A549 (cell line): ENCODE measurements around the gene GNG7. TPM values are rescaled to one million over a fixed set of nuclear protein-coding genes. Genes with fewer than 3 reads are reported as not detected.

Experiments
- ATAC-seq, 2 experiments: fragments of 200-7000 bp in 1 of 2; fragments of >200 bp in 1 of 2; cut with Nextera tagmentation in 1 of 2; cut with Tn5 transposase in 1 of 2; 3 replicates each; pipeline versions ENCODE4 v1.8.0 to v1.9.1; 2018 to 2020; ENCODE audit warnings: mild to moderate bottlenecking in 1 of 2, moderate library complexity in 1 of 2
- CTCF ChIA-PET: fragments of 300-600 bp; sonication (Branson Sonifier 250); formaldehyde crosslinking; extraction: SDS; loops from one replicate; lab custom pipeline; 2021; ENCODE audit warnings: antibody characterized with exemption, inconsistent platforms; lab: Yijun Ruan, JAX
- POLR2A ChIA-PET: fragments of 350-600 bp; formaldehyde crosslinking; extraction: SDS; loops from one replicate; lab custom pipeline; 2021; ENCODE audit warnings: antibody characterized with exemption, inconsistent platforms; lab: Yijun Ruan, JAX
- DNase-seq, 2 experiments: peaks; one replicate each; pipeline versions ENCODE4 v3.0.0 to v3.0.0-alpha.2; 2011 to 2016; ENCODE audit warnings: low read depth in 1 of 2, low spot score in 1 of 2
- FAIRE-seq: peaks from 2 replicates; lab custom pipeline; 2011; peaks lifted over from hg19 to GRCh38; lab: Jason Lieb, UNC
- H3K27ac ChIP-seq, 2 experiments: fragments of >200 bp; sonication (Bioruptor Twin); formaldehyde crosslinking; 3 replicates each; pipeline ENCODE4 v1.5.1; 2016 to 2017
- H3K4me1 ChIP-seq: fragments of >200 bp; sonication (Bioruptor Twin); formaldehyde crosslinking; 3 replicates; pipeline ENCODE4 v1.6.1; 2016
- H3K4me2 ChIP-seq: fragments of >200 bp; sonication (Bioruptor Twin); formaldehyde crosslinking; 3 replicates; pipeline ENCODE4 v1.6.1; 2016
- H3K4me3 ChIP-seq: fragments of >200 bp; sonication (Bioruptor Twin); formaldehyde crosslinking; 3 replicates; pipeline ENCODE4 v1.5.1; 2016
- H3K9me3 ChIP-seq: fragments of >200 bp; sonication (Bioruptor Twin); formaldehyde crosslinking; 3 replicates; pipeline ENCODE4 v1.6.1; 2016
- CBX8 ChIP-seq: fragments of 200-600 bp; sonication (generic); IDR thresholded peaks from 2 replicates; pipeline ENCODE4 v1.6.1; 2016
- CHD2 ChIP-seq: fragments of 150-350 bp; IDR thresholded peaks from 2 replicates; pipeline ENCODE4 v1.6.1; 2014; ENCODE audit warnings: low read length; ENCODE audit not compliant: partially characterized antibody
- EHMT2 ChIP-seq: fragments of 200-600 bp; sonication (generic); IDR thresholded peaks from 2 replicates; pipeline ENCODE4 v1.6.1; 2016; ENCODE audit warnings: antibody characterized with exemption, low read depth, mild to moderate bottlenecking, moderate library complexity
- EP300 ChIP-seq, 2 experiments: fragments of >200 bp; sonication (Bioruptor Twin); formaldehyde crosslinking; IDR thresholded peaks; 2 replicates in 1 of 2; 3 replicates in 1 of 2; pipeline ENCODE4 v1.6.1; 2016 to 2017
- ESRRA ChIP-seq: fragments of 150-350 bp; IDR thresholded peaks from 2 replicates; pipeline ENCODE4 v1.6.1; 2014; ENCODE audit warnings: mild to moderate bottlenecking, low read length, borderline replicate concordance
- FOSB ChIP-seq: fragments of 250-450 bp; sonication (Bioruptor Pico); IDR thresholded peaks from 2 replicates; pipeline ENCODE4 v1.5.0; 2020; ENCODE audit warnings: mild to moderate bottlenecking, moderate library complexity
- FOSL2 ChIP-seq, 2 experiments: fragments of 450-650 bp in 1 of 2; fragments of >200 bp in 1 of 2; sonication (Bioruptor Twin) in 1 of 2; formaldehyde crosslinking; IDR thresholded peaks; 2 replicates each; pipeline versions ENCODE4 v1.5.0 to v1.6.1; 2016 to 2020; ENCODE audit warnings: mild to moderate bottlenecking in 1 of 2, moderate library complexity in 1 of 2
- HEYL ChIP-seq: fragments of 250-450 bp; sonication (Bioruptor Pico); IDR thresholded peaks from 2 replicates; pipeline ENCODE4 v1.8.0; 2021; ENCODE audit warnings: mild to moderate bottlenecking, moderate library complexity
- HOXA7 ChIP-seq: fragments of 250-450 bp; sonication (Bioruptor Pico); IDR thresholded peaks from 2 replicates; pipeline ENCODE4 v1.5.0; 2020; ENCODE audit warnings: mild to moderate bottlenecking, moderate library complexity
- HOXB5 ChIP-seq: fragments of 250-450 bp; sonication (Bioruptor Pico); IDR thresholded peaks from 2 replicates; pipeline ENCODE4 v1.5.0; 2020; ENCODE audit warnings: mild to moderate bottlenecking, moderate library complexity
- JUN ChIP-seq, 2 experiments: fragments of >200 bp; sonication (Bioruptor Twin); formaldehyde crosslinking; IDR thresholded peaks; 2 replicates in 1 of 2; 3 replicates in 1 of 2; pipeline ENCODE4 v1.6.1; 2016 to 2017
- MAZ ChIP-seq: fragments of 150-350 bp; IDR thresholded peaks from 2 replicates; pipeline ENCODE4 v1.6.1; 2014; ENCODE audit warnings: antibody characterized with exemption, low read depth, low read length, borderline replicate concordance
- MYC ChIP-seq: IDR thresholded peaks from 2 replicates; pipeline ENCODE4 v1.6.1; 2012; ENCODE audit warnings: mild to moderate bottlenecking, inconsistent platforms, low read length, improper control_type of control experiment, borderline replicate concordance
- NFE2L2 ChIP-seq: fragments of 150-350 bp; conservative IDR thresholded peaks from 2 replicates; pipeline ENCODE4 v1.6.1; 2014; ENCODE audit warnings: low read length
- NPAS2 ChIP-seq: fragments of 250-450 bp; sonication (Bioruptor Pico); IDR thresholded peaks from 2 replicates; pipeline ENCODE4 v1.8.0; 2022; ENCODE audit warnings: mild to moderate bottlenecking, moderate library complexity, borderline replicate concordance
- POLR2A ChIP-seq: IDR thresholded peaks from 2 replicates; pipeline ENCODE4 v1.6.1; 2012; ENCODE audit warnings: mild to moderate bottlenecking, low read length
- POLR2AphosphoS2 ChIP-seq: conservative IDR thresholded peaks from 2 replicates; pipeline ENCODE4 v1.6.1; 2012; ENCODE audit warnings: low read length, improper control_type of control experiment, inconsistent platforms
- RARB ChIP-seq: fragments of 250-450 bp; sonication (Bioruptor Pico); IDR thresholded peaks from 2 replicates; pipeline ENCODE4 v1.8.0; 2021; ENCODE audit warnings: mild to moderate bottlenecking, moderate library complexity
- RNF2 ChIP-seq: fragments of 200-600 bp; sonication (generic); IDR thresholded peaks from 2 replicates; pipeline ENCODE4 v1.6.1; 2016; ENCODE audit warnings: low read depth, mild to moderate bottlenecking, antibody characterized with exemption, moderate library complexity, borderline replicate concordance
- SREBF2 ChIP-seq: fragments of 450-650 bp; IDR thresholded peaks from 2 replicates; pipeline ENCODE4 v1.6.1; 2014; ENCODE audit warnings: mild to moderate bottlenecking, moderate library complexity
- TFCP2L1 ChIP-seq: fragments of 250-450 bp; sonication (Bioruptor Pico); IDR thresholded peaks from 2 replicates; pipeline ENCODE4 v1.5.0; 2021; ENCODE audit warnings: mild to moderate bottlenecking
- ZC3H11A ChIP-seq: fragments of 450-650 bp; IDR thresholded peaks from 2 replicates; pipeline ENCODE4 v1.6.1; 2014; ENCODE audit warnings: antibody characterized with exemption, mild to moderate bottlenecking
- ZFP36 ChIP-seq: fragments of 450-650 bp; IDR thresholded peaks from 2 replicates; pipeline ENCODE4 v1.6.1; 2014; ENCODE audit warnings: borderline replicate concordance; ENCODE audit not compliant: partially characterized antibody
- WGBS: methylation state at CpG from one replicate; pipeline ENCODE4 v1.1.6; 2017; ENCODE audit errors: missing lambda C conversion rate; 5-methylcytosine and 5-hydroxymethylcytosine counted together
- polyA plus RNA-seq, 4 experiments: library from polyadenylated mRNA; depleted of rRNA in 3 of 4; stranded (reverse); fragments of >200 nt; fragmentation: RNase III in 1 of 4; extraction: RNeasy Plus Mini Kit Qiagen cat#74134 plus additional on column Dnase treatment in 1 of 4; gene quantifications; 2 replicates in 3 of 4; 3 replicates in 1 of 4; pipeline ENCODE4 v1.2.3, GENCODE V29; 2011 to 2017
- TF ChIP-seq, protein P1 (sequence below): fragments of >200 bp; sonication (Bioruptor Twin); formaldehyde crosslinking; IDR thresholded peaks from 3 replicates; pipeline ENCODE4 v1.6.1; 2016
- TF ChIP-seq, protein P2 (sequence below): fragments of 250-450 bp; sonication (Bioruptor Pico); IDR thresholded peaks from 2 replicates; pipeline ENCODE4 v1.5.0; 2020; ENCODE audit warnings: low read depth, mild to moderate bottlenecking, moderate library complexity
- TF ChIP-seq, protein P3 (sequence below): fragments of >200 bp; sonication (Bioruptor Twin); formaldehyde crosslinking; IDR thresholded peaks from 3 replicates; pipeline ENCODE4 v1.5.1; 2016

The GNG7 gene
- polyA plus RNA-seq, 2 of the 4 experiments (the other 2 are of a cell fraction) = 0.06 to 0.08 TPM

DNA sequence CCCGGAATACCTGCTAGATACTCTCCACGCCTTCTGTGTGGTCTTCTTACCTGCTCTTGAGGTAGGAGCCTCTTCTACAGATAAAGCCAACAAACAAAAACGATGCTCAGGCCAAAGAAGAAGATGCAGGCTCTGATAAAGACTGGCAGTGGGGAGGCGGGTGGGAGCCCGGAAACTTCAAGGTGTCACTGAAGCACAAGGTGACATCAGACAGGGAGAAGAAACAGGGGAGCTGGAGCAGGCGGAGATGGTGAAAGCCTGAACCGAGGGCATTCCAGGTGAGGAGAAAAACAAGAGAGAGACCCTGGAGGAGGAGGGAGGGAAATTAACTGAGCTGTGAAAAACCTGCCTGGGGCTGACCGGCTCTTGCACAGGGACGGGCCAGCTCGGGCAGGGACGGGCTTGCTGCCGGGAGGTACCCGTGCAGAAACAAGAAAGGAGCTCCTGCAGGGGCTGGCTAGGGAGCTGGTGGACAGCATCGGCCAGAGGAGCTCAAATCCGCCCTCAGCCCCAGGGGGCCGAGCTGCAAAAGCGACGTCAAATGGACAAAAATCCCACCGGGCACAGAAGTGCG lies 19.0 kb downstream of the GNG7 start:
- FAIRE-seq = no peak
- Histone ChIP-seq H3K4me2 (no peak overlapping the region), H3K9me3 (no peaks in the 10 kb centered on the region), H3K4me3 (no peak overlapping the region), H3K4me1 (no peaks in the 10 kb centered on the region), H3K27ac (no peak overlapping the region)
- no peak for ATAC-seq
- ChIA-PET POLR2A (no interaction called here), CTCF (interaction anchor here (0.7 to 2.4 kb wide), 3 partner anchors 10 to 66 kb away, joined by 3 to 9 read pairs (median 3); no protein-coding TSS in a partner anchor)
- no peak for DNase-seq
- TF ChIP-seq NFE2L2 (no peak), NPAS2 (CRISPR knock-in tag) (no peak), RARB (CRISPR knock-in tag) (no peak), ZFP36 (no peak), MYC (no peak), HOXB5 (no peak), SREBF2 (no peak), EHMT2 (no peak)
- TF ChIP-seq, protein P1, sequence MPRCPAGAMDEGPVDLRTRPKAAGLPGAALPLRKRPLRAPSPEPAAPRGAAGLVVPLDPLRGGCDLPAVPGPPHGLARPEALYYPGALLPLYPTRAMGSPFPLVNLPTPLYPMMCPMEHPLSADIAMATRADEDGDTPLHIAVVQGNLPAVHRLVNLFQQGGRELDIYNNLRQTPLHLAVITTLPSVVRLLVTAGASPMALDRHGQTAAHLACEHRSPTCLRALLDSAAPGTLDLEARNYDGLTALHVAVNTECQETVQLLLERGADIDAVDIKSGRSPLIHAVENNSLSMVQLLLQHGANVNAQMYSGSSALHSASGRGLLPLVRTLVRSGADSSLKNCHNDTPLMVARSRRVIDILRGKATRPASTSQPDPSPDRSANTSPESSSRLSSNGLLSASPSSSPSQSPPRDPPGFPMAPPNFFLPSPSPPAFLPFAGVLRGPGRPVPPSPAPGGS = no peak
- TF ChIP-seq, protein P2, sequence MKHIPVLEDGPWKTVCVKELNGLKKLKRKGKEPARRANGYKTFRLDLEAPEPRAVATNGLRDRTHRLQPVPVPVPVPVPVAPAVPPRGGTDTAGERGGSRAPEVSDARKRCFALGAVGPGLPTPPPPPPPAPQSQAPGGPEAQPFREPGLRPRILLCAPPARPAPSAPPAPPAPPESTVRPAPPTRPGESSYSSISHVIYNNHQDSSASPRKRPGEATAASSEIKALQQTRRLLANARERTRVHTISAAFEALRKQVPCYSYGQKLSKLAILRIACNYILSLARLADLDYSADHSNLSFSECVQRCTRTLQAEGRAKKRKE (CRISPR knock-in tag) = no peak
- WGBS = 73% methylated on average over 20 of the region's 20 CpGs

DNA sequence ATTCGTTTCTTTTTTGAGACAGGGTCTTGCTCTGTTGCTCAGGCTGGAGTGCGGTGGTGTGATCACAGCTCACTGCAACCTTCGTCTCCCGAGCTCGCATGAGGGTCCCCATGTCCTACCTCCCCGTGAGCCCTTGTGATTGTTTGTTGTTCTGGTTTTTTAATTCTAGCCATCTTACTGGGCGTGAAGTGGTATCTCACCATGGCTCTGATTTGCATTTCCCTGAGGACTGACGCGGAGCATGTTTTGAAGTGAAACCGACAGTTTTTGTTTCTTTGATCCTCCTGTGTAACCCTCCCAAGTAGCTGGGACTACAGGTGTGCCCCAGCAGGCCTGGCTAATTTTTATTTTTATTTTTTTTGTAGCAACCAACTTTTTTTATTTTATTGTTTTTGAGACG lies 21.7 kb downstream of the GNG7 start:
- DNase-seq = no peak
- ChIA-PET CTCF (interaction anchor here (2.4 kb wide), 1 partner anchor 33 kb away, joined by 9 read pairs; no protein-coding TSS in a partner anchor), POLR2A (no interaction called here)
- Histone ChIP-seq H3K4me1 (no peaks in the 10 kb centered on the region), H3K9me3 (no peaks in the 10 kb centered on the region), H3K27ac (no peak overlapping the region), H3K4me2 (no peak overlapping the region), H3K4me3 (no peak overlapping the region)
- TF ChIP-seq FOSL2 (IDR thresholded peaks at IDR 0.05) (no peak), FOSL2 (CRISPR knock-in tag; IDR thresholded peaks at IDR 0.05) (no peak), JUN (IDR thresholded peaks at IDR 0.05) (no peak), EP300 (IDR thresholded peaks at IDR 0.05) (no peak), RNF2 (no peak), CBX8 (no peak), HOXB5 (no peak), POLR2AphosphoS2 (no peak), HOXA7 (CRISPR knock-in tag) (no peak), ZC3H11A (no peak), FOSB (no peak), ZFP36 (no peak), POLR2A (no peak), TFCP2L1 (CRISPR knock-in tag) (no peak), CHD2 (no peak), ESRRA (no peak), MAZ (no peak), HEYL (CRISPR knock-in tag) (no peak)
- TF ChIP-seq, protein P1 = no peak
- TF ChIP-seq, protein P3, sequence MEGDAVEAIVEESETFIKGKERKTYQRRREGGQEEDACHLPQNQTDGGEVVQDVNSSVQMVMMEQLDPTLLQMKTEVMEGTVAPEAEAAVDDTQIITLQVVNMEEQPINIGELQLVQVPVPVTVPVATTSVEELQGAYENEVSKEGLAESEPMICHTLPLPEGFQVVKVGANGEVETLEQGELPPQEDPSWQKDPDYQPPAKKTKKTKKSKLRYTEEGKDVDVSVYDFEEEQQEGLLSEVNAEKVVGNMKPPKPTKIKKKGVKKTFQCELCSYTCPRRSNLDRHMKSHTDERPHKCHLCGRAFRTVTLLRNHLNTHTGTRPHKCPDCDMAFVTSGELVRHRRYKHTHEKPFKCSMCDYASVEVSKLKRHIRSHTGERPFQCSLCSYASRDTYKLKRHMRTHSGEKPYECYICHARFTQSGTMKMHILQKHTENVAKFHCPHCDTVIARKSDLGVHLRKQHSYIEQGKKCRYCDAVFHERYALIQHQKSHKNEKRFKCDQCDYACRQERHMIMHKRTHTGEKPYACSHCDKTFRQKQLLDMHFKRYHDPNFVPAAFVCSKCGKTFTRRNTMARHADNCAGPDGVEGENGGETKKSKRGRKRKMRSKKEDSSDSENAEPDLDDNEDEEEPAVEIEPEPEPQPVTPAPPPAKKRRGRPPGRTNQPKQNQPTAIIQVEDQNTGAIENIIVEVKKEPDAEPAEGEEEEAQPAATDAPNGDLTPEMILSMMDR = no peak
- no peak for FAIRE-seq
- no peak for ATAC-seq
- 60% methylated on average over 11 of the region's 11 CpGs for WGBS
